CD14-positive monocyte (primary cell): ENCODE results near the gene MX2. TPM values are rescaled to one million over a fixed set of nuclear protein-coding genes. Genes with fewer than 3 reads are reported as not detected.

Experiments
- DNase-seq, 3 donors: peaks; one replicate each; pipeline ENCODE4 v3.0.0-alpha.2; 2011 to 2022
- H2AFZ ChIP-seq: 2 replicates; pipeline ENCODE4 v1.6.0; 2012; ENCODE audit warnings: mild to moderate bottlenecking, low read depth, low read length, inconsistent platforms; ENCODE audit not compliant: insufficient read depth, poor library complexity, severe bottlenecking
- H3K27ac ChIP-seq, 2 donors: 1 replicate in 1 of 2; 2 replicates in 1 of 2; pipeline ENCODE4 v1.5.1; 2012 to 2013; ENCODE audit warnings: low read length in 2 of 2, control low read depth in 1 of 2, inconsistent platforms in 1 of 2, low read depth in 1 of 2, mild to moderate bottlenecking in 1 of 2
- H3K27me3 ChIP-seq, 2 donors: one replicate each; pipeline versions ENCODE4 v1.6.0 to v1.6.1; 2011 to 2013; ENCODE audit warnings: low read length in 2 of 2; ENCODE audit not compliant: control insufficient read depth in 2 of 2, insufficient read depth in 2 of 2
- H3K36me3 ChIP-seq, 2 donors: replicated peaks in 1 of 2; 1 replicate in 1 of 2; 2 replicates in 1 of 2; pipeline versions ENCODE4 v1.5.1 to v1.6.1; 2012 to 2013; ENCODE audit warnings: low read length in 2 of 2, control low read depth in 1 of 2, inconsistent platforms in 1 of 2, mild to moderate bottlenecking in 1 of 2; ENCODE audit not compliant: insufficient read depth in 2 of 2, control insufficient read depth in 1 of 2
- H3K4me1 ChIP-seq, 2 donors: 1 replicate in 1 of 2; 2 replicates in 1 of 2; pipeline versions ENCODE4 v1.5.1 to v1.6.1; 2012 to 2013; ENCODE audit warnings: low read length in 2 of 2, control low read depth in 1 of 2, inconsistent platforms in 1 of 2, mild to moderate bottlenecking in 1 of 2, moderate library complexity in 1 of 2; ENCODE audit not compliant: insufficient read depth in 2 of 2, control insufficient read depth in 1 of 2
- H3K4me2 ChIP-seq: replicated peaks from 2 replicates; pipeline ENCODE3; 2012; ENCODE audit warnings: low read length, moderate library complexity, mild to moderate bottlenecking; ENCODE audit not compliant: poor library complexity, severe bottlenecking; ENCODE audit errors: extremely low read depth
- H3K4me3 ChIP-seq, 3 experiments: fragments of 200-600 bp in 1 of 3; sonication (generic) in 1 of 3; replicated peaks in 1 of 3; 1 replicate in 2 of 3; 2 replicates in 1 of 3; pipeline ENCODE4 v1.5.1; 2011 to 2013; ENCODE audit warnings: low read length in 3 of 3, mild to moderate bottlenecking in 3 of 3, control low read depth in 2 of 3, low read depth in 2 of 3, inconsistent platforms in 1 of 3, moderate library complexity in 1 of 3
- H3K79me2 ChIP-seq: 2 replicates; pipeline ENCODE4 v1.6.0; 2012; ENCODE audit warnings: mild to moderate bottlenecking, control low read depth, inconsistent platforms, low read length, moderate library complexity; ENCODE audit not compliant: insufficient read depth
- H3K9ac ChIP-seq: 2 replicates; pipeline ENCODE4 v1.6.0; 2017; ENCODE audit warnings: low read length, mild to moderate bottlenecking; ENCODE audit not compliant: insufficient read depth, poor library complexity, severe bottlenecking
- H3K9me3 ChIP-seq, 2 donors: replicated peaks in 1 of 2; 1 replicate in 1 of 2; 2 replicates in 1 of 2; pipeline versions ENCODE4 v1.5.1 to v1.6.1; 2012 to 2013; ENCODE audit warnings: low read length in 2 of 2, control low read depth in 1 of 2; ENCODE audit not compliant: control insufficient read depth in 1 of 2, insufficient read depth in 1 of 2
- H4K20me1 ChIP-seq: 2 replicates; pipeline ENCODE4 v1.6.0; 2012; ENCODE audit warnings: mild to moderate bottlenecking, low read length, control low read depth, moderate library complexity; ENCODE audit not compliant: insufficient read depth
- H3K27ac Mint-ChIP-seq, 7 donors: one replicate each; pipeline ENCODE4 v1.8.0; 2020; ENCODE audit warnings: mild to moderate bottlenecking in 7 of 7, mixed read lengths in 7 of 7, moderate library complexity in 6 of 7, inconsistent platforms in 2 of 7
- H3K27me3 Mint-ChIP-seq, 3 donors: one replicate each; pipeline ENCODE4 v1.8.0; 2021 to 2022; ENCODE audit warnings: low read depth in 3 of 3, mild to moderate bottlenecking in 3 of 3, mixed read lengths in 3 of 3, moderate library complexity in 3 of 3, inconsistent platforms in 1 of 3
- H3K36me3 Mint-ChIP-seq, 2 donors: one replicate each; pipeline ENCODE4 v1.8.0; 2020; ENCODE audit warnings: mixed read lengths in 2 of 2, inconsistent platforms in 1 of 2, mild to moderate bottlenecking in 1 of 2
- H3K4me1 Mint-ChIP-seq: one replicate; pipeline ENCODE4 v1.8.0; 2020; ENCODE audit warnings: mild to moderate bottlenecking, mixed read lengths
- H3K4me3 Mint-ChIP-seq, 2 donors: one replicate each; pipeline ENCODE4 v1.8.0; 2020; ENCODE audit warnings: mild to moderate bottlenecking in 2 of 2, mixed read lengths in 2 of 2, moderate library complexity in 1 of 2
- H3K9me3 Mint-ChIP-seq, 7 donors: one replicate each; pipeline ENCODE4 v1.8.0; 2020 to 2022; ENCODE audit warnings: mixed read lengths in 7 of 7, mild to moderate bottlenecking in 6 of 7, moderate library complexity in 6 of 7, inconsistent platforms in 2 of 7
- CTCF ChIP-seq: fragments of 200-600 bp; IDR thresholded peaks from one replicate; pipeline ENCODE4 v1.8.0; 2022; ENCODE audit warnings: antibody characterized with exemption, mild to moderate bottlenecking
- WGBS: methylation state at CpG from one replicate; pipeline ENCODE4 v1.1.5; 2013; ENCODE audit warnings: missing lambda C conversion rate; ENCODE audit not compliant: insufficient coverage; 5-methylcytosine and 5-hydroxymethylcytosine counted together
- intact Hi-C, 2 donors: fragments of 100-400 bp; cut with micrococcal nuclease; formaldehyde crosslinking; loops; one replicate each; pipeline versions ENCODE4 v1.15.0 to v1.15.1; 2023
- polyA plus RNA-seq, 3 donors: library from polyadenylated mRNA; depleted of rRNA in 1 of 3; unstranded in 2 of 3; stranded (reverse) in 1 of 3; fragments of 300-500 nt in 2 of 3; fragments of >200 nt in 1 of 3; fragmentation: Illumina TruSeq in 2 of 3; gene quantifications; 1 replicate in 2 of 3; 2 replicates in 1 of 3; pipeline ENCODE4 v1.2.3, GENCODE V29; 2012 to 2021

Gene MX2
- polyA plus RNA-seq, 3 donors = 43.1 to 79.4 (median 50.3) TPM

- no peak for DNase-seq
These were observed 87.8 kb downstream of the MX2 start for GRCh38 chr21:41449613-41450012.

GRCh38 chr21:41451753-41452676 lies 90.2 kb downstream of the MX2 start:
- intact Hi-C loops = no loop called here

More at GRCh38 chr21:41449613-41450012, 87.8 kb downstream of the MX2 start:
- no peaks in the 10 kb centered on the region for H3K79me2 ChIP-seq
- H3K9me3 Mint-ChIP-seq = peaks cover 0 to 3% (median 0%) of the 10 kb centered on the region in 7 donors
- no peak overlapping the region for H3K9ac ChIP-seq
- H3K36me3 ChIP-seq = peaks cover 71 to 96% of the 10 kb centered on the region in 2 donors
- no peak overlapping the region for H2AFZ ChIP-seq
- H3K36me3 Mint-ChIP-seq = peaks cover 93 to 96% of the 10 kb centered on the region in 2 donors
- H3K4me3 ChIP-seq = no peak overlapping the region
- no peak overlapping the region for H3K4me2 ChIP-seq
- peaks cover 4% of the 10 kb centered on the region for H4K20me1 ChIP-seq
- no peak for TF ChIP-seq CTCF
- no peak overlapping the region for H3K27ac ChIP-seq
- no peaks in the 10 kb centered on the region for H3K27me3 ChIP-seq
- 83% methylated on average over 3 of the region's 5 CpGs for WGBS
- no peaks in the 10 kb centered on the region for H3K4me1 ChIP-seq
- H3K27ac Mint-ChIP-seq = no peak overlapping the region
- intact Hi-C loops = no loop called here
- no peaks in the 10 kb centered on the region for H3K27me3 Mint-ChIP-seq
- no peak overlapping the region for H3K4me3 Mint-ChIP-seq
- no peaks in the 10 kb centered on the region for H3K9me3 ChIP-seq
- no peaks in the 10 kb centered on the region for H3K4me1 Mint-ChIP-seq

More at GRCh38 chr21:41451753-41452676, 90.2 kb downstream of the MX2 start:
- H3K27me3 Mint-ChIP-seq = no peaks in the 10 kb centered on the region
- H3K36me3 Mint-ChIP-seq = peaks cover 90 to 95% of the 10 kb centered on the region in 2 donors
- WGBS = 95% methylated on average over 6 of the region's 16 CpGs
- H3K9me3 ChIP-seq = no peaks in the 10 kb centered on the region
- H3K79me2 ChIP-seq = no peaks in the 10 kb centered on the region
- no peak overlapping the region for H3K4me3 Mint-ChIP-seq
- H3K36me3 ChIP-seq = peaks cover 60 to 96% of the 10 kb centered on the region in 2 donors
- H3K27ac Mint-ChIP-seq = peak overlapping the region in 2 of 7 donors; percentile 12 to 48
- no peak overlapping the region for H3K4me3 ChIP-seq
- H3K27ac ChIP-seq = no peak overlapping the region
- no peak for DNase-seq
- H2AFZ ChIP-seq = no peak overlapping the region
- no peaks in the 10 kb centered on the region for H3K27me3 ChIP-seq
- no peak overlapping the region for H3K4me2 ChIP-seq
- no peaks in the 10 kb centered on the region for H3K4me1 Mint-ChIP-seq
- peaks cover 3% of the 10 kb centered on the region for H4K20me1 ChIP-seq
- no peak for TF ChIP-seq CTCF
- H3K4me1 ChIP-seq = no peaks in the 10 kb centered on the region
- H3K9me3 Mint-ChIP-seq = peaks cover 0 to 3% (median 0%) of the 10 kb centered on the region in 7 donors
- no peak overlapping the region for H3K9ac ChIP-seq
